Left ventricle myocardium superior (tissue), 1 donor: ENCODE measurements around the gene RPP30. TPM values are rescaled to one million over a fixed set of nuclear protein-coding genes. Genes with fewer than 3 reads are reported as not detected.
"Not testable (repeated sequence)": the region's sequence is repeated elsewhere in the genome, so short reads cannot be mapped to it uniquely, and the experiment has no call there.

Experiments used
- ATAC-seq: fragments of 200-7000 bp; cut with Tn5 transposase; one replicate; pipeline ENCODE4 v1.9.1; 2020; ENCODE audit warnings: mild to moderate bottlenecking, moderate library complexity
- DNase-seq: peaks from one replicate; pipeline ENCODE4 v3.0.0-alpha.2; 2020
- intact Hi-C: fragments of 100-400 bp; cut with micrococcal nuclease; formaldehyde crosslinking; loops from one replicate; pipeline ENCODE4 v1.11.0; 2022
- total RNA-seq: library from RNA; stranded (reverse); fragmentation: NEBNext Ultra II Directional; extraction: Animal tissue kit (Norgen Biotek cat#: 25700); gene quantifications from one replicate; pipeline ENCODE4 v1.2.1, GENCODE V29; 2021
- donor health status: DM: no; HTN: yes; CAD: no; lungs with severe emphysema.

RPP30 gene
- total RNA-seq, 1 donor from 2014 or later, result 30.9 TPM

DNA sequence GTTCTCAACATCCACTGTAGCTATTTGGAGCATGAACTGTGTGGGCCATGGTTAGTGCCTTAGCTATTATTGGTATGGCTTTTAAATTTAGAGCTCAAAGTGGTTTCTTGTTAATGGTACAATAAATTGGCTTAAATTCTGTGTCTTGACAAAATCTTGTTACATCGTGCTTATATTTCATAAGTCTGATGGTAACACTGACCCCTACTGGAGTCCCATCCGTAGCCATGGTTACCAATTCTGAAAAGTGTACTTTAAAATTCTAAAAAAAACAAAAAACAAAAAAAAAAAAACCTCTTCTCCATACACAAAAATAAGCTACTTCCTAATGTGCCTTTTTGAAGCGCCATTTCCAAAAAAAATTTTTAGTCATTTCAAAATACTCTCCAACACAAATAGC lies 6.4 kb upstream of the RPP30 start:
- DNase-seq (no peak), ATAC-seq (no peak)
- intact Hi-C loops, result loop anchor here (10.0 kb wide), 2 partner anchors 111 to 1071 kb away; no protein-coding TSS in a partner anchor

DNA sequence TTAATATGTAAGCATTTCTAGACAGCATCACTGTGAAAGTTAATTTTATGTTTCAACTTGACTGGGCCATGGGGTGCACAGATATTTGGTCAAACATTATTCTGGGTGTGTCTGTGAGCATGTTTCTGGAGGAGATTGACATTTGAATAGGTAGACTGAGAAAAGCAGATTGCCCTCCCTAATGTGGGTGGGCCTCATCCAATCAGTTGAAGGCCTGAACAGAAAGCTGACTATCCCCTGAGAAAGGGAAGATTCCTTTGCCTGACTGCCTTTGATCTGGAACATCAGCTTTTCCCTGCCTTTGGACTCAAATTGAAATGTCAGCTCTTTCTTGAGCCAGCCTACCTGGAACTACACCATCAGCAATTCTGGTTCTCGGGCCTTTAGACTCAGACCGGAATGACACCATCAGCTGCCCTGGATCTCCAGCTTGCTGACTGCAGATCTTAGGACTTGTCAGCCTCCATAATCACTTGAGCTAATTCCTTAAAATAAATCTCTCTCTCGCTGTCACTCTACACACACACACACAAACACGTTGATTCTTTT lies 5.7 kb upstream of the RPP30 start:
- DNase-seq, result no peak
- ATAC-seq, result no peak
- intact Hi-C loops, result loop anchor here (10.0 kb wide), 2 partner anchors 111 to 1071 kb away; no protein-coding TSS in a partner anchor

DNA sequence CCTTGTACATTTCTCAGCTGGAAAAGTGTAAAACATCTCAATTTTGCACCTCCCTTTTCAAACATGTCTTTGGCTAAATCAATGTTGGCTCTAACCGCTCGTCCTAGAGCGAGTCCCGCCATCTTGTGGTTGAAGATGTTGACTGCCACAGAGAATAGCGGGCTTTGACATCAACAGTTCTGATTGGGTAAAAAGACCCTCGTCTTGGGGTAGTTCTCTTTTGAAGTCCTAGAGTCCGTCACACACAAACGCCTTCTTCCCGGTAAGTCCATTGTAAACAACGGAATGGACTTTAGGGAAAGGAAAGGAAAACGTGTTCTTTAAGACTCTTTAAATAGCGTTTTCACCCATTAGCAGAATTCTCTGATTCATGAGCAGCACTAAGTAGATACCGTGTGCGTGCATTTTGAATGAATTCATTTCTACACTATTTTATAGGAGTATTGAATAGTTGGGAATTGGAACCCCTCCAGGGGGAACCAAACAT lies 452 bp upstream of the RPP30 start:
- DNase-seq, result peak; percentile 37
- intact Hi-C loops, result no loop called here
- ATAC-seq, result peak; percentile 80

DNA sequence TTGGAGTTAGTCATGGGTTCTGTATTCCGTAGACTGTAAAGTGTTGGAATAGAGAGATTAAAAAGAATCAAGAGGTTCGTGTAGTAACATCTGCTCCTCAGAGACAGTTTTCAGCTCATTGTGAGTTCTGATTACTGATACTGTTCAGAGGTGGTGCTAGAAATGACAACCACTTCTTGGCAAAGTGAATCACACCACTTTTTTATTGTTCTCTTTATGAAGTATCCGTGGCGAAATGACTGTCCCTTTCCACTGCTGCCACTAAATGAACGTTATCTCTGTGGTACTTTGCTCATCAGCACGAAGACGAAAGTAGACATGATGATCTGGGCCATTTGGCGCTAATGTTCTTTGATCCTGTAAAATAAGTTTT lies 860 bp downstream of the RPP30 start:
- ATAC-seq, result no peak
- intact Hi-C loops, result no loop called here
- no peak for DNase-seq

DNA sequence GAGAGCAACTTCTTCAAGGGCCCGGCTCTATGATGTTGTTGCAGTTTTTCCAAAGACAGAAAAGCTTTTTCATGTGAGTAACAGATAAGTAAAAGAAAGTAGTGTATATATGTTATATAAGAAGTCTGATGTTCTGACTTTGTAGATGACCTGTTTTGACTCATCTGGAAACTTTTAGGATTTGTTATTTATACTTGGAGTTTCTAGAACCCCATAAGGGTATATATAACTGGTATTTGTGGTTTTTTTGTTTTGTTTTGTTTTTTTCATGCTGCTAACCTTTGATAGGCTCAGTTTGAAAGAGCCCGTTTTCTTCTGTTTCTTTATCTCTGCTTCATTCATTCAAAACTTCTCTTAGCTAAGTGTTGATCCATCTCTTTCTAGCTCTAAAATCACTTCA lies 7.3 kb downstream of the RPP30 start:
- no peak for ATAC-seq
- intact Hi-C loops, result no loop called here
- no peak for DNase-seq

DNA sequence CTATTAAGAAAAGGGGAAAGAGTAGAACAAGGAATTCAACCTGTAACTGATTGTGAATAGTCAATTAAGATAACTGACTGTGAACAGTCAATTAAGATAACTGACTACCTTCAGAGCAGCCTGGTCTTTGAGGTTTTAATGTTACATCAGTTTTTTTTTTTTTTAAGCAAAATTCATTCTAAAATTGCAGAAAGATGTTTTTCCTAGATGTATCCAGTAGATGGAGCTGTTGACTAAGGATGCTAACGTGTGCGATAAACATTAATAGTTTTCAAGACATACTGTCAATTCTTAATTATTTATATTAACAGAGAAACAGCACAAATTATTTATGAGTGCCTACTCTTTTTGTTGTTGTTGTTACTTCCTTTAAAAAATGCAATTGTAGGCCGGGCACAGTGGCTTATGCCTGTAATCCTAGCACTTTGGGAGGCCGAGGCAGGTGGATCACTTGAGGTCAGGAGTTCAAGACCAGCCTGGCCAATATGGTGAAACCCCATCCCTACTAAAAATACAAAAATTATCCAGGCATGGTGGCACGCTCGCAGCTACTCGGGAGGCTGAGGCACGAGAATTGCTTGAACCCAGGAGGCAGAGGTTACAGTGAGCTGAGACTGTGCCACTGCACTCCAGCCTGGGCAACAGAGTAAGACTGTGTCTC lies 8.4 kb downstream of the RPP30 start:
- ATAC-seq, intact Hi-C loops, DNase-seq: not testable (repeated sequence)

DNA sequence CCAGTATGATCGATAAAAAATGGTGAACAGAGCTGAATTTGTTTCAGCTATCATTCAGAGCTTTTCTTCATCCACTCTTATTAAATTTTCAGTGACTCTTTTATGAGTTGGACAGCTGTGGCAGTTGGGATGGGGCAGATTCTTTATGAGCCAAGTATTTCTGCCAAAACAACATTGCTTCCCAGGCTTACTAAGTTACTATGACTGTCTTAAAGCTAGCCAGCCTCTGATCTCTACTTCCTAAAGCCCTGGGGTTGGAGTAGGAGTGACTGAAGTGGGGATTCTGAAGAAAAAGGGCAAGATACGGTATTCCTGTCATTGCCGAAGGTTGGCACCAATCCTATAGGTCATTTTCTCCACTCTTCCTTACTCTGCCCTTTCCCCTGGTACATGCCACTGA lies 12.7 kb downstream of the RPP30 start:
- intact Hi-C loops, result no loop called here
- no peak for DNase-seq
- ATAC-seq, result no peak

DNA sequence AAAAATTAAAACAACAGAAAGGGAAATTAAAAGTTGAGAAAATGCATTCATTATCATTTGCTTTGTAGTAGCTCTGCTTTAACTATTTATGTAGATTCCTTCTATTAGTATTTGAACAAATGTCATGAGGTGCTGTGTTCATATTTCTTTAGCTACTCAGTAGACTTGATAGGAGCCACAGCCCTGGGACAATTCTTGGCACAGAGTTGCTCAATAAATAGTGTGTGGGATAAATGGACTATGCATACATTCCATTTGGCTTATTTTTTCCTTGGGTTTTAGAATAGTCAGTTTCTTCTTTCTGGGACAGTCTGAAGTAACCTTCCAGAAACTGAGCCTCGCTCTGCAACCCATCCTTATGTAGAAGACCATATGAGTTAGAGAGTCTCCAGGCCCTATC lies 13.4 kb downstream of the RPP30 start:
- intact Hi-C loops, result no loop called here
- ATAC-seq (no peak), DNase-seq (no peak)

DNA sequence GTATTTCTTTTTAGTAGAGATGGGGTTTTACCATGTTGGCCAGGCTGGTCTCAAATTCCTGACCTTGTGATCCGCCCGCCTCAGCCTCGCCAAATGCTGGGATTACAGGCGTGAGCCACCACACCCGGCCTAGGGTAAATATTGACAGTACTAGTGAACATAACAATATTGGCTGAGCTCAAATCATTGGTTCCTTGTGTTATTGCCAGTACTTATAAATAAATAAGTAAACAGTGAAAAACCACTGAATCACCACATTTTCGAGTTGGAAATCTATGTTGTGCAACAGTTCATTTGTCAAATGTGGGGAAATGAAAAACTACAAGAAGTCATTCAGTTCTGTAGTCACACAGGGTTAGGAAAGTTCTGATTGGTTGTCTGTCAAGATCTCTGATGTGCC lies 15.8 kb downstream of the RPP30 start:
- DNase-seq (no peak), ATAC-seq (no peak)
- intact Hi-C loops, result no loop called here

DNA sequence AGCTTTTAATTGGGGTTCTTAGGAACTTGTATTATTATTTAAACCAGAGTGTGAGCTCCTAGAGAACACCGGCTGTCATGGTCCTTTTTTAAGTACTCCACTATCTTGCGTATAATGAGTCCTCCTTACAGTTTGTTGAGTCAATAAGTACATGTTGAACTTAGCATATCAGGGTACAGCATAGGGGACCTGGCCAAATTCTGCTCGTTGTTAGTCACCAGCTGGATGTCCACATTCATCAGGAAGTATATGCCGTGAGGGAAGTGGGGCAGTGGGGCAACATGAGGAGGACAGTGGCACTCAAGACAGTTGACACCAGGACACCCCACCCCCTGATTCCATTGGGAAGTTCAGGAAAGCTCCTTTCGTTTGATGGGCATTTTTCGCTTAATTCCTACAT lies 16.6 kb downstream of the RPP30 start:
- ATAC-seq (no peak), DNase-seq (no peak)
- intact Hi-C loops, result no loop called here

DNA sequence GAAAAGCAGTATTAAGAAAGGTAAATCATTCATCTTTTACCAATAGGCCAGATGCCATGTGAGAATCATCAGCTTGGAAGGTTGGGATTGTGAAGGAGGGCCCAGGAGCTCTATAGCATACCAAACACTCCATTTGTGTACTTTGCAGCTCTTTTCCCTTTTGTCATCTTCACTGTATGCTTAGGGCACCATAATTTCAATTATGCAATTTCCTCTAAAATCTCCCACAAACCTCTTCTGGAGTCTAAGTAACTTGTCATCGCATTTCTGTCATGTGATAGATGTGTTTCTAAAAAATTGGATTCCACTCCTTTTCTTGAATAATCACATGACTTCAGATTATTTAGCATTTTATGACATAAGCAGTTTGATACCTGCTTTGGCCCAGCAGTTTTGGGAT lies 17.9 kb downstream of the RPP30 start:
- DNase-seq (no peak), ATAC-seq (no peak)
- intact Hi-C loops, result no loop called here

DNA sequence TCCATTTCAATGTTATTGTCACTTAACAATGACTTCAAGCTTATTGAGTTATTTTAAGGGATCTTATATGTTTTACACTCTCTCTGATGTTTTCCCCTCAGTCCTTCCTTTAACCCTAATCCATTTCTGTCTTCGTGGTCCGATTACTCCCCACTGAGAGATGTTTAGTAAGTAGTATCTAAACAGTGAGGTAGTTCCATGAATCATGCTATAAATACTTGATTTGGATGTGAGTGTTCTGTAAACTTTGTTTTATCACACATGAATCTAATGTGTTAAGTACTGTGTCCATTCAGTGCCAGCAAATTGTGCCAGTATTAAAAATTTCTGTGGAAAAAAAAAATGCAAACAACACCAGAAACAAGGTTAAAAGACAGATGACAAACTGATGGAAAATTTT lies 18.6 kb downstream of the RPP30 start:
- no peak for ATAC-seq
- intact Hi-C loops, result no loop called here
- DNase-seq, result no peak

DNA sequence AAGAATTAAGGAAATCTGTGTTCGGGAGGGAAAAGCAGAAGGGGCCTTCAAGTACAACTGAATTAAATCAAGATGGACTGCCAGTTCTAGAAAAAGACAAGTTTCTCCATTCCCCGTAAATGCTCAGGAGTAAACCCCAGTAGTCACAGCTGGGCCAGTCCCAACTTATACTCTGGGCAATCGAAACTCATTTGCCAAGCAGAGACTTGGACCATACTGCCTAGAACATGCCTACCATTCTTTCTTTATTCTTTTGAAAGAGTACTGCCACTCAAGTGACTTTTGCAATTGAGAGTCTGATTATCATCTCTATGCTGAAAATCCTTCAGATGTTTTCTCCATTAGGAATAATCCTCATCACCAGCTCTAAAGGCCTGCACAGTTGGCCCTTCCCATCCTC lies 21.4 kb downstream of the RPP30 start:
- intact Hi-C loops, result no loop called here
- DNase-seq, result no peak
- no peak for ATAC-seq

DNA sequence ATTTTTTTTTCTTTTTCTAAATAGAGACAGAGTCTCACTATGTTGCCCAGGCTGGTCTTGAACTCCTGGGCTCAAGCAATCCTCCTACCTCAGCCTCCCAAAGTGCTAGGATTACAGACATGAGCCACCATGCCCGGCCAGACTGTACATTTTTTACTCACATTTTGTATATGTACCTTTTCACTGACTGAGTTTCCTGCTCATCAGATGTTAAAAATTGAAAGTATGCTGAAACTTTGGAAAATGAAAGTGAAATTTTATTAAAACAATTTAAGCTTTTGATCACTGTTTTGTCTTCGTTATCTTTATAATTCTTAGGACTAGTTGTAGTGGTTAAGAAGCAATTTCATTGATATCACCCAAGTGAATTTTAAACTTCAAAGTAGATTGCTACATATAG lies 25.1 kb downstream of the RPP30 start:
- ATAC-seq, intact Hi-C loops, DNase-seq: not testable (repeated sequence)

DNA sequence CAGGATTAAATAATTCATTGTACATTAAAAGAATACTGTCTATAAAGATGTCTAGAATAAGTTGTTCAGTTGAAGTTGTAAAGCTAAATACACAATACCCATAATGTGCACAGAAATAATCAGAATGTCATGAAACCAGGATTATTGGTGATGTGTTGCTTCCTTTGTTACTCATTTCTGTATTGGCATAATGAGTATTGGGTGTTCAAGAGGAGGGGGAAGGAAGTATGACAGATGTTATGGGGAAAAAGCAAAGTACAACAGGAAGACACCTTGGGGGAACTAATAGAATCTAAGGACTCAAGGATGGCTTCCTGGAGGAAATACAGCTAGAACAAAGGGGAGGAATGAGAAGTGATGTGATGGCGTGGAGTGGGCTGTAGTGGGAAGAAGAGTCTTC lies 34.2 kb downstream of the RPP30 start:
- intact Hi-C loops, result no loop called here
- DNase-seq (no peak), ATAC-seq (no peak)

DNA sequence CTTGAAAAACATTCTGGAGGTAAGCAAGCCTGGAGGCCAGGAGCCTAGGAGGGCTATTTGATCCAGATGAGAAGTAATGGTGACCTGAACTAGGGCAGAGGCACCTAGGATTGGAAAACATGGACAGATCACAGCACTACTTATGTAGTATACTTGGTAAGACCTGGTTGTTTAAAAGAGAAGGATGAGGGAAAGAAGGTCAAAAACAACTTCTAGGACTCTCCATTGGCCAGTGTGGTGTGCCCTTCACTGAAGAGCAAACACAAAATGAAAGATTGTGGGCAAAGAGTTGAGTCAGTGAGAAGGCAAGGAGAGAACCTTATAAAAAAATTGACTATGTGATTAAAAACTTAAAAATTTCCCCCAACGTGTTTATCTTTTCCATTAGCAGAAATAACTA lies 34.8 kb downstream of the RPP30 start:
- DNase-seq (no peak), ATAC-seq (no peak)
- intact Hi-C loops, result no loop called here

DNA sequence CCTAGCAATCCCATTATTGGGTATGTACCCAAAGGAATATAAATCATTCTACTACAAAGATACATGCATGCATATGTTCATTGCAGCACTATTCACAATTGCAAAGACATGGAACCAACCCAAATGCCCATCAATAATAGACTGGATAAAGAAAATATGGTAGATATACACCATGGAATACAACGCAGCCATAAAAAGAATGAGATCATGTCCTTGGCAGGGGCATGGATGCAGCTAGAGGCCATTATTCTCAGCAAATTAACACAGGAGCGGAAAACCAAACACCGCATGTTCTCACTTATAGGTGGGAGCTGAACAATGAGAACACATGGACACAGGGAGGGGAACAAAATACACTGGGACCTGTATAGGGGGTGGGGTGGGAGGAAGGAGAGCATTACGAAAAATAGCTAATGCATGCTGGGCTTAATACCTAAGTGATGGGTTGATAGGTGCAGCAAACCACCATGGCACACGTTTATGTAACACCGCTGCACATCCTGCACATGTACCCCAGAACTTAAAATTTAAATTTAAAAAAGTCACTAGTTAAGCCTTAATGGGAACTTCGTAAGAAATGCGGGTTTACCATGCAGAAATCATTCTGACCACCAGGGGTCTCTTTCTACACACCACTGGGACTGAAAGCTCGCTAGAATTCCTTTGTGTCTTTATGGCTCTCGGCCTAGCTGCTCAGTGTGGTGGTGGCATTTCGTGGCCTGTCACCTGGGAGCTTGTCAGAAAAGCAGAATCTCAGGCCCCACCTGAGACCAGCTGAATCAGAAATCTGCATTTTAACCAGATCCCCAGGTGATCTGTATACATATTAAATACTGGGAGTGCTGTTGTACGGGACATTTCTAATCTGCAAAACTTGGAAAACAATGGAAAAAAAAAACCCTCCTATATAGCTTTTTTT lies 39.6 kb downstream of the RPP30 start:
- peak; percentile 74 for ATAC-seq
- intact Hi-C loops, result no loop called here
- peak; percentile 48 for DNase-seq

DNA sequence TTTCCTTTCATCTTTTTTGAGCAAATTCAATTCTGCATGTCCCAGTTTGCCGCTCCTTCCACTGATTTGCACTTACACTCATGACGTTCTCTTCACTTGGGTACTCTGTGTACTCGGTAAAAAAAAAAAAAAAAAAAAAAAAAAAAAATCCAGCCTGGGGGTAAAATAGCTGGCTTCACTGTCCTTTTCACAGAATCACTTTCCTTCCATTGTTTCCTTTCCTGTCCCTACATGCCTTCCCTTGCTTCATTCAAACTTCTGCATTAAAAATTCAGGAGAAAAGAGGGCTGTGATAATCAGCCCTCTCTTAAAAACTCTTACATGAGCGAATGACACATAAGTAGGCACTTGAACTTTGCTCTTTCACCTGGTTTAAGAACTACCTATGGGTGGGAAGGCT lies 40.4 kb downstream of the RPP30 start:
- intact Hi-C loops, result no loop called here
- ATAC-seq (peak; percentile 17), DNase-seq (no peak)

DNA sequence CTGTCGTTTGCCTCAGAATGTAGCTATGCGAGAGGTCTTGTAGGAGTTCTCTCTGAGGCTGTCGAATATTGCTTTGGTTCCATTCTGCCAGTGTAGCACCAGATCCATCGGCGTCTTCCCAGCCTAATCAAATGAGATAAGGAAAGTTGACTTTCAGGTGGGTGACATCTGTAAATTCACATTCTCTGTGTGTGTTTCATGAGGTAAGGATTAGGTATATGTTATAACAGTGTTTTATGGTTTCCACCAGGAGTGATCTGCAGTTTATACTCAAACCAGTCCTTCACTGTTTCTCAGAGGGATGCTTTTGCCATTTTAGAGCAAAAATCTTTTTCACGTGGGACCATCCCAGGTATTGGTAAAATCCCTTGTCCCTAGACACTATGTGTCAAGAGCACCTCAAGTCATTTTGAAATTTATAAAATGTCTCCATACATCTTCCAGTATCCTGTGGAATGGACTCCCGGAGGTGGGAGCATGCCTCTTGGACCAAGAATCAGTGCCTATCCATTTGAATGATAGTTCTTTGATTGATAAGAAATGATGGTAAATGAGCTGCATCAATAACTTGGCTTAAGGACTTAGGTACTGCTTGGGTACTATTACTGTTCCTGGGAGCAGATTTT lies 41.2 kb downstream of the RPP30 start:
- intact Hi-C loops, result no loop called here
- no peak for DNase-seq
- ATAC-seq, result peak; percentile 10
